Kidney epithelial cell (primary cell): Measurements from ENCODE around the gene TRIM2. TPM values are rescaled to one million over a fixed set of nuclear protein-coding genes. Genes with fewer than 3 reads are reported as not detected.

ENCODE experiments used
- DNase-seq: peaks from one replicate; pipeline ENCODE4 v3.0.0-alpha.2; 2010; ENCODE audit warnings: low read depth
- H3K27me3 ChIP-seq: 2 replicates; pipeline ENCODE4 v1.6.0; 2011; ENCODE audit warnings: low read length; ENCODE audit not compliant: control insufficient read depth, insufficient read depth
- H3K36me3 ChIP-seq: 2 replicates; pipeline ENCODE4 v1.5.1; 2011; ENCODE audit warnings: low read length; ENCODE audit not compliant: control insufficient read depth, insufficient read depth
- H3K4me3 ChIP-seq: 2 replicates; pipeline ENCODE4 v1.5.1; 2011; ENCODE audit warnings: low read depth, mild to moderate bottlenecking, control low read depth, low read length
- CTCF ChIP-seq: IDR thresholded peaks from 2 replicates; pipeline ENCODE4 v1.5.1; 2011; ENCODE audit warnings: mild to moderate bottlenecking, moderate library complexity, low read length, control low read depth, inconsistent platforms; ENCODE audit not compliant: insufficient read depth, poor library complexity, severe bottlenecking
- total RNA-seq: library from RNA; depleted of rRNA; stranded (reverse); fragments of >200 nt; gene quantifications from 2 replicates; pipeline ENCODE4 v1.2.3, GENCODE V29; 2015

Gene TRIM2
- total RNA-seq, 1 donor from 2014 or later: 83.2 TPM

- DNase-seq: no peak
- TF ChIP-seq CTCF: no peak
- no peaks in the 10 kb centered on the region for H3K36me3 ChIP-seq
These were observed 17.8 kb downstream of the TRIM2 start for GRCh38 chr4:153221783-153222706.

GRCh38 chr4:153222707-153223426 is 18.6 kb downstream of the TRIM2 start:
- no peak for DNase-seq
- TF ChIP-seq CTCF: no peak
- Histone ChIP-seq H3K36me3 (no peaks in the 10 kb centered on the region), H3K27me3 (no peaks in the 10 kb centered on the region), H3K4me3 (peak overlapping the region; percentile 47)

More at GRCh38 chr4:153221783-153222706, 17.8 kb downstream of the TRIM2 start:
- Histone ChIP-seq H3K4me3 (peak overlapping the region; percentile 47), H3K27me3 (no peaks in the 10 kb centered on the region)

- Histone ChIP-seq H3K36me3 (no peaks in the 10 kb centered on the region), H3K4me3 (peak overlapping the region; percentile 47), H3K27me3 (no peaks in the 10 kb centered on the region)
- no peak for DNase-seq
- TF ChIP-seq CTCF: no peak
These were observed 19.2 kb downstream of the TRIM2 start for GRCh38 chr4:153223427-153223801.

- Histone ChIP-seq H3K36me3 (no peaks in the 10 kb centered on the region), H3K4me3 (peak overlapping the region; percentile 47), H3K27me3 (no peaks in the 10 kb centered on the region)
- no peak for TF ChIP-seq CTCF
- peak; percentile 55 for DNase-seq
These were observed 19.7 kb downstream of the TRIM2 start for GRCh38 chr4:153223930-153224329.

GRCh38 chr4:153224474-153224873 is 20.2 kb downstream of the TRIM2 start:
- Histone ChIP-seq H3K4me3 (no peak overlapping the region), H3K36me3 (no peaks in the 10 kb centered on the region)
- TF ChIP-seq CTCF: no peak

More at GRCh38 chr4:153224474-153224873, 20.2 kb downstream of the TRIM2 start:
- DNase-seq: no peak
- no peaks in the 10 kb centered on the region for H3K27me3 ChIP-seq
